NCI-H524 treated with DMSO at 0.1 percent for 48 hours (cell line): ENCODE measurements around the gene TEAD1.

ENCODE experiments used
- DNase-seq: peaks from one replicate; lab custom pipeline; 2025; lab: John Stamatoyannopoulos, UW

Gene TEAD1

DNA sequence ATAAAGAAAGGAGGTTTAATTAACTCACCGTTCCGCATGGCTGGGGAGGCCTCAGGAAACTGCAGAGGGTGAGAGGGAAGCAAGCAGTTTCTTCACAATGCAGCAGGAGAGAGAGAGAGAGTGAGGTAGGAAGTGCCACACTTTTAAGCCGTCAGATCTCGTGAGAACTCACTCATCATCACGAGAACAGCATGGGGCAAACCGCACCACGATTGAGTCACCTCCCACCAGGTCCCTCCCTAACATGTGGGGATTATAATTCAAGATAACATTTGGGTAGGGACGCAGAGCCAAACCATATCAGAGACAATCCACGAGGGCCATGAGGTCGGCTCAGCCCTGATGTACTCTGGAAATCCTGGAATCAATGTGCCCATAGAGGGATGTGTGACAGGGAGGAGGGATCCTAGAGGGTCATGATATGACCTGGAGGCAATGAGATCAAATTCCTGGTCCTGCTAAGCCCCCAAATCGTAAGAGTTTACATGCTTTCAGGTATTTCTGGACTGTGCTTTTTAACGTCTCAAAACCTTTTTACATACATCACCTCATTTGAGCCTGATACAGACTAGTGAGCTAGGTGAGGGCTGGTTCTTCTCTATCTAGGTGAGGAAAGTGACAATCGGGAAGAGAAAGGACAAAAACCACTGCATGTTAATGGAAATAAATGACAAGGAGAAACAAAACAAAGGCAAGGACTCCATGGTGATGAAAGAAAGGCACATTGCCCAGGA lies 315.4 kb downstream of the TEAD1 start:
- no peak for DNase-seq

DNA sequence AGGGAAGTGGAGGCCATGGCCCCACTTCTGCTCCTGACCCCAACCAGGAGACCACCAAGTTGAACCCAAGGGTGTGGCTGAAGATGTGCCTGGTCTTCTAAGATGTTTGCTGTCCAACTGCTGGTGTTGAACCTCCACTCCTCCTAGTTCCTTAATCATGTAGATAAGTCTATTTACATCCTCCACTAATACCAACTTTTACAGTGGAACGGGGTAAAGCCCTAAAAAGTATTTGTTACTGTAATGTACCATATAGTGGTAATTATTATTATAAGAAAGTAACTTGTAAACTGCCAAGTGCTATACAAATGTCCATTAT lies 315.9 kb downstream of the TEAD1 start:
- DNase-seq, result no peak

GRCh38 chr11:12991426-12991825 lies 317.2 kb downstream of the TEAD1 start:
- DNase-seq, result no peak

DNA sequence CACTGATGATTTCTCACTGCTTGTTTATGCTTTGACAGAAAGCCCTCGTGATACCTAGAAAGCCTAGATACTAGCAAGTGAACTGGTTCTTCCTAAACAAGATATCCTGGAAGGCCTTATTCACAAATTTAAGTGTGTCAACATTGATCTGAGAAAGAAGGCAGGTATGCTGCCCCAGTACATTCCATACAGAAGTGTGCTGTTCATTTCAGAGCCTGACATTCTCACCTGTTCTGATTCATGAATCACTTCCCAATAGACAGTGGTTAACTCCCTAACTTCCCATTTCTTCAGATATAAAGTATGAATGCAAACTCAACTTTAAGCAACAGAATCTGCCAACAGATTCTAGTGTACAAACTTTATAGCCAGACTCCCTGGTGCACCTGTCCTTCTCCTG lies 319.4 kb downstream of the TEAD1 start:
- no peak for DNase-seq
